Raji (cell line): ENCODE results near the gene TSPAN14.

Experiments used
- POLR2A ChIP-seq: IDR thresholded peaks from 2 replicates; pipeline ENCODE4 v1.6.1; 2011; ENCODE audit warnings: low read depth, low read length, control low read depth; ENCODE audit not compliant: insufficient read depth

Gene TSPAN14

DNA sequence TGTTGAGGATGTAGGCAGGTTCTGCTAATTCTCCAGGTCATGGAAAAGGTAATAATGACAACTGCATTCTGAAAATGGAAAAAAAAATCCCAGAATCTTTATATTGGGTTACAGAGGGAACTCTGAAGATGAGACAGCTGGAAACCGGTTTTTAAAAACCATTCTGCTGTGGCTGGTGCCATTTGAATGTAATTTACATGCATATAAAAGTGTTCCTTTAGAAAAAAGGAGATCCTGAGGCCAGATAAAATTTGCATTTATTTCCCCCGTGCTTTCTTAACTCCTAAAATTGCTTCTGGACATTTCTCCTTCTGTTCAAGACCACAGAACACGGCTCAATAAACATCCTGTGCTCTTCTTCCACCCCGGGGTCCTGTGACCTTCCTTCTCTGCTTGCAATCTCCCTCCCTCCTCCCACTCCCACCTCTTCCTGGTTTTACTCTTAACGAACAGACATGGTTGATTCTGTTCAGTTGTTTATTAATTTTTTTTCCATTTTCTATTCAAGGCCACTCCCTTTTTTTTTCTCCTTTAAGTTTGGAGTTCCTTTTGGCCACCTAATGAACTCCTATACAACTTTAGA is 125.2 kb downstream of the TSPAN14 start:
- no peak for TF ChIP-seq POLR2A

DNA sequence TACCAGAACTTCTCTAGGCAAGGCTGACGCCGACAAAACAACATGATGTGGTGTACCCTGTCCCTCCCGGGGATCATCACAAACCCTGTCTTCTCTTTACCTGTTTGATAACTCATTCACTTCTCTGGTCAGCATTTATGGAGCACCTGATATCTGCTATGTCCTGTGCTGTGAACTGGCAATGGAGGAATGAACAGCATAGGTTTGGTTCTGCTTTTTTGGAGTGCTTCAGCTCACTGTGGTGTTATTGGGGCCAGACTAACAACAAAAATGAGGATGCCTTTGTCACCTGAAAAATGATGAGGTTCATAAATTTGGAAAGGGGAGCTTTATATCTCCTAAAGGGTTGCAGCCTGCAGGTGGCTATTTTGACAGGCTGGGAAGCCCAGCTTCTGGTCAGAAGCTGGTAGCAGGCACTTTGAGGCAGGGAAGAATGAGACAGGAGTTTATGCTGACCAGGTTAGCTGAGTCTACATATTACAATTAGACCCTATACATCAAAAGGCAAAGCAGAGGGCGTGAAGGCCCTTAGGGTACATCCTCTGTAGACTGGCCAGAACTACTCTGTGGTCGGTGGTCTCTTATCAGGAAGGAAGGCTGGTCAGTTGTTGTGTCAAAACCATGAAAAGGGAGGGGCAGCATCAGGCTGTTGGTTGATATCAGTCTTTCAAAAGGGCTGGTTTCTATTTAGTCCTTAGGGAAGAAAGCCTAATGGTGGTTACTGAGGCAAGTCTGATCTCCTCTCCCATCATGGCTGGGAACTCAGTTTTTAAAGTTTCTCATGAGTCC is 125.9 kb downstream of the TSPAN14 start:
- TF ChIP-seq POLR2A: no peak

DNA sequence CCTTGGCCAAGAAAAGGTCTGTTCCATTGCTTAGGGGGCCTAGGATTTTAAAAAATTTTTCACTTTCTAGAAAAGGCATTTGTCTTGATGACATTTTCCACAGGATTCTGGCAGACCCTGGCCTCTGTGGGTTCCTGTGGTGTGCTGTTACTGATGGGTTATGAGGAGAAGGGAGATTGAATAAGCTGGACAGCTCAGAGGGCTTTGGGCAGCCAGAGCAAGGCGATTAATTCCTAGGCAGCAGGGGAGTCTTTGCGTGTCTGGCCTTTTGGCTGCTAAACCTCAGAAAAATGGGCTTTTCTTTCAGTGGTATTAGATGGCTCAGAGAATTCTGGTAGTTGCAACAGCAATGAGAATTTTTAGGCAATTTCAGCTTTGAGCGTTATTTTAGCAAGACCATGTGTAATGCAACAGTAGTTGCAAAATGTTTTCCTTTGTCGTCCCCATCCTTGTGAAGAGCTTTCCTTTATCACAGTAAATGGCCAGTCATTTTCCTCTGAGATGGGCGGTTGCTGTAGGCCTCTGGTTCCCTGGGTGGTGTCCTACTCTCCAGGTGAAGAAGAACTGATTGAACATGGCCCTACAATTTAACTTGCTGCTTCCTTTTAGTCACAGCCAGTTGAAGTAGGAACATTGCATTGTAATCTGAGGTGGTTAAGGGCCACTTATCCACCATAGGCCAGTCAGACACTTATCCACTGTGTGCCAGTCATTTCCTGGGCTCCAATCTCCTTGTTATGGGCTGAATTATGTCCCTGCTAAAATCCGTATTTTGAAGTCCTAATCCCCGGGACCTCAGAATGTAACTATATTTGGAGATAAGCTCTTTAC is 126.7 kb downstream of the TSPAN14 start:
- no peak for TF ChIP-seq POLR2A

DNA sequence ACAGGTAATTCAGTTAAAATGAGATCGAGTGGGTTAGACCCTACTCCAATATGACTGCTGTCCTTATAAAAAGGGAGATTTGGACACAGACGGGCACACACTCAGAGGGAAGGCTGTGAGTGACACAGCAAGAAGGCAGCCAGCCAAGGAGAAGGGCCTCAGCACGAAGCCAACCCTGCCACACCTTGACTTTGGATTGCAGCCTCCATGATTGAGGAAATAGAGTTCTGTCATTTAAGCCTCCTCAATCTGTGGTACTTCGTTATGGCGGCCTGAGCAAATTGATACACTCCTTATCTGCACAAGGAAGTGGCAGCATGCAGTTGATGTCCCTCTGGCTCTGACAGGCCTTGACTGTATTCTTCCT is 127.3 kb downstream of the TSPAN14 start:
- no peak for TF ChIP-seq POLR2A

DNA sequence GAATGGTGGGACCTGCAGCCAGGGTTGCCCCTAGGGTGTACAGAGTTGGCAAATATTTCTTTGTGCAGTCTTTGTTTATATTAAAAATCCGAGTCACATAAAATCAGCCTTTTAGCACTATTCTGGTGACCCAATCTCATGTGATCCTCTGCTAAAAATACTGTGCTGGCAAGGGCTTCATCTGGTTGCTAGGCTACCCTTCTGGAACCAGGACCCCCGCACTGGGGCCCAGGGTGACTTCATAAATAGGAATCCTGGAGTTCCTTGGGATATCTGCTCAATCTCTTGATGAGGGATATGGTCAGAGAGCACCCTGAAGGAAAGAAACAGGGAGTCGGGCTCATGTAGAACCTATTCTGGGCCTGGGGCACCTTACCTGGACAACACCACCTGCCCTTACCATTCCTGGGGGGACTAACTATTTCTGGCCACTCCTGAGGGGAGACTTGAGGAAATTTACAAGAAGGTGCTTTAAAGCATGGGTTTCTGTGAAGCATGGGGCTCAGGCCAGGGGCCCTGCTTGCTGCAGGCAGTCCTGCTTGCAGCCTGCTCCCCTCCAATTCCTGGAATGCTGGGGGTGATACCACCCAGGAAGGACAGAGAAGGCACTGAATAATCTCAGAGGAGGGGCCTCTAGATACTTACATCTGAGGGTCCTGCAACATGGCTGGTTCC is 128.3 kb downstream of the TSPAN14 start:
- TF ChIP-seq POLR2A: no peak
